ENCODE data around the gene MYO1G.

Gene MYO1G

GRCh38 chr7:44980393-44981034, 1.7 kb upstream of the MYO1G start:
- DNase-seq (ENCODE audit: low read depth): no peak

GRCh38 chr7:44979481-44980392, 922 bp upstream of the MYO1G start:
- DNase-seq (ENCODE audit: low read depth): no peak

DNA sequence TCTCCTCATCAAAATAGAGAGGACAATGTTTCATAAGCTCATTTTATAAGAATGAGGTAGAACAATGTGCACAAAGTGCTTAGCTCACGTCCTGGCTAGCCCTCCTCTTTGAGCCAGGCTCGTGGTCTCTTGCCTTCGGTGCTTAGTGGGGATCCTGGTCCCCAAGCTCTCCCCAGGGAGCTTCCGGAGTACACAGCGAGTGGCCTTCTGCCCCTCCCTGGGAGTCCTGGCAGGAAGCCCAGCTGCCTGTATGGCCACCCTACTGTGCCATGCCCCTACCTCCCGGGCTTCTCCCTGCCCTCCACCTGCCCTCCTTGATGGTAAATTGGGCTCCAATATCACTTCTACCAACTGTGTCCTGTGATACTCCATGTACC, 868 bp downstream of the MYO1G start:
- DNase-seq (ENCODE audit: low read depth): no peak

DNA sequence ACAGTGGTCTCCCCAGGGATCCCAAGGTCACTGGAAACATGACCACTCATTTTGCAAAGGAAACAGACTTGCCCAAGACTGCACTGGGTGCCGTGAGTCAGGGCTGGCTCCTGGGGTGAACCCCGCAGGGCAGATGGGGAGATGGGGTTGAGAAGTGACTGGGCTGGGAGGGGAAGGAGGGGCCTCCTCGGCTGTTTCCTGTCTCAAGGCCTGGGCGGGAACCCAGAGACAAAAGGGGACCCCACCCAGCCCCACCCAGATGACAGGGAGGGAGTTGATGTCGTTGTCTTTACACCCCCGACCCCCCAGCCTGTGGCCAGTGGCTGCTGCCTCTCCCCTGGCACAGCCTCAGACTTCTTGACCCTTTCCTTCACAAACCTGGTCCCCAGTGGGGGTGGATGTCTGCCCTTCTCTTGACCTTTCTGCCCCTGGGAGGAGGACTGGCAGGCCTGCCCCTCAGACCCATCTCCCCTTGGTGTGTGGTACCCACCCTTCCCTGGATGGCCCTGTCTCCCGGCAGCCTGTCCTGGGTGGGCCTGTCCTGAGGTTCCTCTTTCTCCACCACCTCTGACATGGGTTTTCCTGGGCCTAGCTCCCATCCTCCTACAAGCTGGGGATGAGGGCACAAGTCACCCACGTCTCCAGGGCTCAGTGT, 1.4 kb downstream of the MYO1G start:
- no peak for DNase-seq (ENCODE audit: low read depth)

GRCh38 chr7:44976746-44977196, 2.0 kb downstream of the MYO1G start:
- DNase-seq (ENCODE audit: low read depth): no peak

DNA sequence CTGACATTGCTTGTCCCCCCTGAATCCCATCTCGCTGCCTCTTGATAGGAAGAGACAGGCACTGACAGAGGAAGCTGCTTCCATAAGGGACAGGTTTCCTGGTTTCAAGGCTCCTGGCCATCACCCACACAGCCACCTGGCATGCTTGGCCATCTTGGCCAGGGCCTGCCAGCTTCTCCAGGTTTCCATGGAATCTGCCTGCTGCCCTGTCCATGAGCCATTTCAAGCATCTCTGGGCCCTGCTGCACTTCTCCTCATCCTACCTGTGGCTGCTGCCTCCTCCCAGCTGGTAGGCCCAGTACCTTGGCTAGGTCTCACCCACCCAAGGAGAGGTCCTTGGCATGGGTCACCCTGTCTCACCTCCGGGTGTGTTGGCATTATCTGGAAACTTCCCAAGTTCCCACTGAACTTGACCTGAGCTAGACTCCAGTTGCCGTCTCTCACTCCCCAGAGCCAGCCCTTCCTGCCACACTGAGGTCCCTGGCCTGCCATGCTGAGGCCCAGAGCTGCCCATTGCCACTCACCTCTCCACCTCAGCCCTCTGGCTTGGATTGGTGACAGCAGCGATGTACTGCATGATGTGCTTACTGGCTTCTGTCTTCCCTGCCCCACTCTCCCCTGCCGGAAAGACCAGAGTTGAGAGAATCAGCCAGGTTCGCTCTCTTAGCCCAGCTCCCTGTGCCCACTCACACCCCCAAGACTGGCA, 2.6 kb downstream of the MYO1G start:
- no peak for DNase-seq (ENCODE audit: low read depth)

- no peak for DNase-seq (ENCODE audit: low read depth)
Measured at GRCh38 chr7:44975331-44976039, 3.3 kb downstream of the MYO1G start.

DNA sequence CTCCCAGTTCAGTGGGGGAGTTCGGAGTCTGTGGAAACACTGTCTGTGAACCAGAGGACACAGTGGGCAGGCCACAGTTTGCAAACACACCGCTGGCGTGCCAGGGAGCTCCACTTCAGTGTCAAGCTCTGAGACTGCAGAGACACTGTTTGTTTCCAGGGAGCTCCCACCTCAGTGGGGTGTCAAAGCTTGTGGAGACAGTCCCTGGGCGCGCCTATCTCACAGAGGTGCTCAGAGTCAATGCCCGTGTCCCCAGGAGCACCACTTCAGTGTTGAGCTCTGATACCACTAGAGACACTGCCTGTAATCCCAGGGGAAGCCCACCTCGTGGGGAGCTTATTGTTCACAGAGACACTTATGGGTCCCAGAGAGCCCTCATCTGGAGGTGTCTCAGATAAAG, 4.3 kb downstream of the MYO1G start:
- DNase-seq (ENCODE audit: low read depth): no peak

DNA sequence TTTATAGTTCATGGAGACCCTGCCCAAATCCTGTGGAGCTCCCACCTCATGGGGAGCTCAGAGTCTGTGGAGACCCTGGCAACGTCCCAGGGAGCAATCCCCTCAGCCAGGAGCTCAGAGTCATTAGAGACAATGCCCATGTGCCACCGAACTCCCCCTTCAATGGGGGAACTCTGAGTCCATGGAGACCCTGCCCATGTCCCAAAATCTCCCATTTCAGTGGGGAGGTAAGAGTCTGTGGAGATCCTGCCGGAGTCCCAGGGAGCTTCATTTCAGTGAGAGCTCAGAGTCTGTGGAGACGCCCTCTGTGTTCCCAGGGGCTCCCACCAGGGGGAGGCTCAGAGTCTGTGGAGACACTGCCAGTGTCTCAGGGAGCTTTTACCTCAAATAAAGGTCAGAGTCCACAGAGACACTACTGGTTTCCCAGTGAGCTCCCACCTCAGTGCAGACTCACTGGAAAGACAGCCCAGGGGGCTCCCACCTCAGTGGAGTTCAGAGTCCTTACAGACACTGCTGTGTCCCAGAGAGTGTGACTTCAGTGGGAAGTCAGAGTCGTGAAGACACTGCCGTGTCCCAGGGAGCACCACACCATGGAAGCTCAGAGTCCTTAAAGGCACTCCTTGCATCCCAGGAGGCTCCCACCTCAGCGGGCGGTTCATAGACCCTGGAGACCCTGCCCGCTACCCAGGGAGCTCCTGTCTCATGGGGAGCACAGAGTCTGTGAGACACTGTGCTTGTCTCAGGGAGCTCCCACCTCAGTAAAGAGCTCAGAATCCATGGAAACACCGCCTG, 5.0 kb downstream of the MYO1G start:
- no peak for DNase-seq (ENCODE audit: low read depth)

DNA sequence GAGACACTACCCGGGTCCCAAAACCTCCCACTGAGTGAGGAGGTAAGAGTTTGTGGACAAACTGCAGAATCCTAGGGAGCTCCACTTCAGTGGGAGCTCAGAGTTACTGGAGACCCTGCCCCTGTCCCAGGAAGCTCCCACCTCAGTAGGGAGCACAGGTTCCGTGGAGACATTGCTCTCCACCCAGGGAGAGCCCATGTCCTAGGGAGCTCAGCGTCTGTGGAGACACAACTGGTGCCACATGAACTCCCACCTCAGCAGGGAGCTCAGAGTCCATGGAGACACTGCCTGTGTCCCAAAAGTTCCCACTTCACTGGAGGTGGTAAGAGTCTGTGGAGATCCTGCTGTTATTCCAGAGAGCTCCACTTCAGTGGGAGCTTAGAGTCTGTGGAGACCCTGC, 6.3 kb downstream of the MYO1G start:
- no peak for DNase-seq (ENCODE audit: low read depth)

DNA sequence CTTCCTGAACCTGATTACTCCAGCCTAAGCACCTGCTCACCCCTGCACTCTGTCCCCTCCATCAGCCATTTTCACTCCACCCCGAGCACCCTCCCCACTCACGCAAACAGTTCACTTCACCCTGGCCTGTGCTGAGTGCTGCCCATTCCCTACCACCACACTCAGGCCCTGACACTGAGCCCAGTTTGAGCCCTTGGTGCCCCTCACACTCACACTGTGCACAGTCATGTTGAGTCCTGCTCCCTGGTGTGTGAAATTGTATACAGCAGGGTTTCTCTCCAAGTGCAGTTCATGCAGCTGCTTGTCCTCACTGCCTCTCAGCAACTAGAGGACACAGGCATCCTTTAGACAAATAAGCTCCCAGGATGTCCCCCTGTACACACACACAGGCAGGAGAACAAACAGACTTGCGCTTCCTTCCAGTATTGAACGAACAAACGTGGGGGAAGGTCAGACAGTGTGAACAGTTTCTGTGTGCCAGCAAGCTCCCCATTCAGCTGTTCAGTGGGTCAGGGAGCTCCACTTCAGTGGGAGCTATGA, 6.8 kb downstream of the MYO1G start:
- no peak for DNase-seq (ENCODE audit: low read depth)

- DNase-seq (ENCODE audit: low read depth): no peak
Measured at GRCh38 chr7:44971188-44971901, 7.5 kb downstream of the MYO1G start.

- DNase-seq (ENCODE audit: low read depth): no peak
Measured at GRCh38 chr7:44970523-44971051, 8.2 kb downstream of the MYO1G start.

- DNase-seq (ENCODE audit: low read depth): no peak
Measured at GRCh38 chr7:44969701-44970522, 8.9 kb downstream of the MYO1G start.

- no peak for DNase-seq (ENCODE audit: low read depth)
Measured at GRCh38 chr7:44969049-44969700, 9.6 kb downstream of the MYO1G start.

- DNase-seq (ENCODE audit: low read depth): no peak
Measured at GRCh38 chr7:44967571-44968446, 11.0 kb downstream of the MYO1G start.

All from HS-5 (cell line).